ENCODE data around the gene TUBB2B.

TUBB2B gene

GRCh38 chr6:3228046-3228671, 706 bp upstream of the TUBB2B start:
- CTCF ChIA-PET, result no interaction called here
- no peak overlapping the region for H3K27ac ChIP-seq
- POLR2A ChIA-PET (ENCODE audit: low non-redundant PET), result no interaction called here
- no peak for DNase-seq (ENCODE audit: low spot score)
- TF ChIP-seq, protein P1, sequence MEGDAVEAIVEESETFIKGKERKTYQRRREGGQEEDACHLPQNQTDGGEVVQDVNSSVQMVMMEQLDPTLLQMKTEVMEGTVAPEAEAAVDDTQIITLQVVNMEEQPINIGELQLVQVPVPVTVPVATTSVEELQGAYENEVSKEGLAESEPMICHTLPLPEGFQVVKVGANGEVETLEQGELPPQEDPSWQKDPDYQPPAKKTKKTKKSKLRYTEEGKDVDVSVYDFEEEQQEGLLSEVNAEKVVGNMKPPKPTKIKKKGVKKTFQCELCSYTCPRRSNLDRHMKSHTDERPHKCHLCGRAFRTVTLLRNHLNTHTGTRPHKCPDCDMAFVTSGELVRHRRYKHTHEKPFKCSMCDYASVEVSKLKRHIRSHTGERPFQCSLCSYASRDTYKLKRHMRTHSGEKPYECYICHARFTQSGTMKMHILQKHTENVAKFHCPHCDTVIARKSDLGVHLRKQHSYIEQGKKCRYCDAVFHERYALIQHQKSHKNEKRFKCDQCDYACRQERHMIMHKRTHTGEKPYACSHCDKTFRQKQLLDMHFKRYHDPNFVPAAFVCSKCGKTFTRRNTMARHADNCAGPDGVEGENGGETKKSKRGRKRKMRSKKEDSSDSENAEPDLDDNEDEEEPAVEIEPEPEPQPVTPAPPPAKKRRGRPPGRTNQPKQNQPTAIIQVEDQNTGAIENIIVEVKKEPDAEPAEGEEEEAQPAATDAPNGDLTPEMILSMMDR (conservative IDR thresholded peaks at IDR 0.05; ENCODE audit: low read depth), result no peak

DNA sequence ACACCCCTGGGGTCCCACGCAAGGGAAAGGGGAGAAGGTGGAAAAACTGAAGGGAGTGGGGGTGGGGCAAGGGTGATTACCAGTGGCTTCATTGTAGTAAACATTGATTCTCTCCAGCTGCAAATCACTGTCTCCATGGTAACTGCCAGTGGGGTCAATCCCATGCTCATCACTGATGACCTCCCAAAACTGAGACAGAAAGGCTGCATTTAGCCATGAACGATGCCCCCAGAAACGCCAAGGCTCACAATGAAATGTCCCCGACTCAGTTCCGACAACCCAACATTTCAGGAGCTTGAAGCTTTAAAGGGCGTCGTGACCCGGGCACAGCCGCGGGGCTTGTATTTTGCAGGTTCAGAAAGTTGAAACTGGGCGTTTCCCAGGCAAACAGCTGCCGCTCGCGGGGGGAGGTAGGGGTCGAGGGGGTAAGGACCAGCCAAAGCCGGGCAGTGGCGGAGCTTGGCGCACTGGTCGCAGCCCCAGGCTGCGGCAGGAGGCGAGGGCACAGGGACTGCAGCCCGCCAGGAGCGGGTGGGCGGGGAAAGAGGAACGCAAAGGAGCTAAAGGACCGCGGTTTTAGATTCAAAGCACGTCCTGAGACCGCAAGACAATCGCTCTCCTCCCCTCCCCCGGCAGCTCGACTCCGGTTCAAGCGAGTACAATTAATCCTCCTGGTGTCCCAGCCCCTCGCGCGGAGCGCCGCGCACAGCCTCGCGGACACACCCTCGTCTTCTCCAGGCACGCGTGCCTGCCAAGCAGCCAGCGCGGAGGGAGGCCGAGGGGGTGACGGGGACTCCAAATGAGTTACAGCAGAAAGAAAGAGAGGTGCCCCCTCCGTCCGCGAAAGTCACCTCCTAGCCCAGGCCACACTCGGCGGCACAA, 731 bp downstream of the TUBB2B start:
- H3K27ac ChIP-seq, result no peak overlapping the region
- TF ChIP-seq, protein P1 (conservative IDR thresholded peaks at IDR 0.05; ENCODE audit: low read depth), result no peak
- ChIA-PET CTCF (interaction anchor here (0.5 to 1.3 kb wide), 4 partner anchors 18 to 102 kb away, joined by 3 to 5 read pairs (median 4); no protein-coding TSS in a partner anchor), POLR2A (ENCODE audit: low non-redundant PET) (no interaction called here)
- DNase-seq (ENCODE audit: low spot score), result no peak

DNA sequence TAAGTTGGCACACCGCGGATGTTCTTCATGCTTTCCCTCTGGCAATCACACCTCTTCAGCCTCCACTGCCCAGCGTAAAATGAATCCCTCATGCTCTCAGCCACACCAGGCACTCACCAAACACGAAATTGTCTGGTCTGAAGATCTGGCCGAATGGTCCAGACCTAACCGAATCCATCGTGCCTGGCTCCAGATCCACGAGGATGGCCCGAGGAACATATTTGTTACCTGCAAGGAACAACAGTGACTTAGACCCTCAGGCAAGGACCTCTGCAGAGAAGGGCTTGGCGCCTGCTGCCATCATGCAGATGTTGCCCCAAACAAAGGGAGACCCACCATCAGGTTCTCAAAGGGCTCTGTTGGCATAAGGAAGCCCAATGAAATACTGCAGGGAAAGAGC, 1.4 kb downstream of the TUBB2B start:
- CTCF ChIA-PET, result interaction anchor here (1.0 to 1.3 kb wide), 2 partner anchors 19 to 25 kb away, joined by 3 to 4 read pairs; no protein-coding TSS in a partner anchor
- TF ChIP-seq, protein P1 (conservative IDR thresholded peaks at IDR 0.05; ENCODE audit: low read depth), result no peak
- H3K27ac ChIP-seq, result no peak overlapping the region
- no peak for DNase-seq (ENCODE audit: low spot score)
- POLR2A ChIA-PET (ENCODE audit: low non-redundant PET), result no interaction called here

- POLR2A ChIA-PET (ENCODE audit: low non-redundant PET), result no interaction called here
- CTCF ChIA-PET, result no interaction called here
- DNase-seq (ENCODE audit: low spot score), result no peak
Measured at GRCh38 chr6:3222506-3223038, 4.9 kb downstream of the TUBB2B start.

GRCh38 chr6:3221578-3221977, 5.9 kb downstream of the TUBB2B start:
- no peak for DNase-seq (ENCODE audit: low spot score)
- CTCF ChIA-PET, result interaction anchor here (2.1 kb wide), 1 partner anchor 10 kb away, joined by 6 read pairs; no protein-coding TSS in a partner anchor
- H3K27ac ChIP-seq, result no peak overlapping the region
- POLR2A ChIA-PET (ENCODE audit: low non-redundant PET), result no interaction called here
- TF ChIP-seq, protein P1 (conservative IDR thresholded peaks at IDR 0.05; ENCODE audit: low read depth), result no peak

More at GRCh38 chr6:3222506-3223038, 4.9 kb downstream of the TUBB2B start:
- TF ChIP-seq, protein P1 (conservative IDR thresholded peaks at IDR 0.05; ENCODE audit: low read depth), result no peak
- H3K27ac ChIP-seq, result no peak overlapping the region

DNA sequence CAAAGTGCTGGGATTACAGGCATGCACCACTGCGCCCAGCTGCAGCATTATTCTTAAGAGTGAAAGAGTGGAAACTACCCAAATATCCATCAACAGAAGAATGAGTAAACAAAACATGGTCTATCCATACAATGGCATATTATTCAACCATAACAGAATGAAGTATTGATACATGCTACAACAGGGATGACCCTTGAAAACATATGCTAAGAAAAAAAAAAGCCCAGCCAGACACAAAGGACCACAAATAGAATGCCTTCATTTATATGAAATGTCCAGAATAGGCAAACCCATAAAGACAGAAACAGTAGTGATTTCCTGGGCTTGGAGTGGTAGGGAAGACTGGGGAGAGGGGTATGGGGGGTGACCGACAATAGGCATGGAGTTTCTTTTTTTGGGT, 7.1 kb downstream of the TUBB2B start:
- no peak overlapping the region for H3K27ac ChIP-seq
- ChIA-PET CTCF (interaction anchor here (2.1 kb wide), 1 partner anchor 11 kb away, joined by 6 read pairs; no protein-coding TSS in a partner anchor), POLR2A (ENCODE audit: low non-redundant PET) (interaction anchor here (0.6 kb wide), 1 partner anchor 221 kb away, joined by 3 read pairs; no protein-coding TSS in a partner anchor)
- TF ChIP-seq, protein P1 (conservative IDR thresholded peaks at IDR 0.05; ENCODE audit: low read depth), result no peak
- no peak for DNase-seq (ENCODE audit: low spot score)

Measured in RWPE1 (cell line).